ENCODE results near the gene BACH2.

The BACH2 gene

GRCh38 chr6:89992818-89993217 is 303.8 kb downstream of the BACH2 start:
- no peak for TF ChIP-seq CTCF (IDR thresholded peaks at IDR 0.05; ENCODE audit: low read depth, low read length)
- DNase-seq (ENCODE audit: extremely low read depth, low read depth): no peak

- TF ChIP-seq CTCF (IDR thresholded peaks at IDR 0.05; ENCODE audit: low read depth, low read length): no peak
Measured at GRCh38 chr6:89989742-89990141, 306.9 kb downstream of the BACH2 start.

GRCh38 chr6:89987830-89988229 is 308.8 kb downstream of the BACH2 start:
- DNase-seq (ENCODE audit: extremely low read depth, low read depth): no peak
- TF ChIP-seq CTCF (IDR thresholded peaks at IDR 0.05; ENCODE audit: low read depth, low read length): no peak

More at GRCh38 chr6:89989742-89990141, 306.9 kb downstream of the BACH2 start:
- DNase-seq (ENCODE audit: extremely low read depth, low read depth): no peak

- TF ChIP-seq CTCF (IDR thresholded peaks at IDR 0.05; ENCODE audit: low read depth, low read length): no peak
- DNase-seq (ENCODE audit: extremely low read depth, low read depth): no peak
Measured at GRCh38 chr6:89987140-89987539, 309.5 kb downstream of the BACH2 start.

GRCh38 chr6:89986650-89987074 is 310.0 kb downstream of the BACH2 start:
- TF ChIP-seq CTCF (IDR thresholded peaks at IDR 0.05; ENCODE audit: low read depth, low read length): no peak
- DNase-seq (ENCODE audit: extremely low read depth, low read depth): no peak

GRCh38 chr6:89985751-89986493 is 310.7 kb downstream of the BACH2 start:
- DNase-seq (ENCODE audit: extremely low read depth, low read depth): no peak
- TF ChIP-seq CTCF (IDR thresholded peaks at IDR 0.05; ENCODE audit: low read depth, low read length): no peak

- no peak for DNase-seq (ENCODE audit: extremely low read depth, low read depth)
- TF ChIP-seq CTCF (IDR thresholded peaks at IDR 0.05; ENCODE audit: low read depth, low read length): no peak
Measured at GRCh38 chr6:89984926-89985750, 311.5 kb downstream of the BACH2 start.
